ENCODE measurements around the gene YPEL1. TPM values are rescaled to one million over a fixed set of nuclear protein-coding genes. Genes with fewer than 3 reads are reported as not detected.
"Not testable (repeated sequence)": the region's sequence is repeated elsewhere in the genome, so short reads cannot be mapped to it uniquely, and the experiment has no call there.

YPEL1 gene
- total and polyA plus RNA-seq, 8 donors, result 2.4 to 20.9 (median 18.3) TPM

- DNase-seq (no peak), ATAC-seq (no peak)
- no peaks in the 10 kb centered on the region for H3K9me3 ChIP-seq
- no peak overlapping the region for H3K27ac ChIP-seq
- intact Hi-C loops (cut with DNase I), result loop anchor here in 1 of 2 donors (10.0 kb wide), 1 partner anchor 216 kb away; no protein-coding TSS in a partner anchor
- no peaks in the 10 kb centered on the region for H3K36me3 ChIP-seq
- TF ChIP-seq CTCF (IDR thresholded peaks at IDR 0.05), result no peak
- no peaks in the 10 kb centered on the region for H3K27me3 ChIP-seq
- H3K4me1 ChIP-seq, result no peaks in the 10 kb centered on the region
- no peak overlapping the region for H3K4me3 ChIP-seq
Measured at GRCh38 chr22:21719024-21719423, 16.6 kb downstream of the YPEL1 start.

GRCh38 chr22:21718499-21718898 lies 17.1 kb downstream of the YPEL1 start:
- Histone ChIP-seq H3K27me3 (no peaks in the 10 kb centered on the region), H3K27ac (no peak overlapping the region), H3K9me3 (no peaks in the 10 kb centered on the region), H3K36me3 (no peaks in the 10 kb centered on the region), H3K4me3 (no peak overlapping the region), H3K4me1 (peaks cover 0 to 1% of the 10 kb centered on the region in 2 donors)
- intact Hi-C loops (cut with DNase I), result loop anchor here in 1 of 2 donors (10.0 kb wide), 1 partner anchor 216 kb away; no protein-coding TSS in a partner anchor
- DNase-seq (no peak), ATAC-seq (no peak)
- no peak for TF ChIP-seq CTCF (IDR thresholded peaks at IDR 0.05)

GRCh38 chr22:21716395-21717122 lies 19.0 kb downstream of the YPEL1 start:
- H3K36me3 ChIP-seq, H3K9me3 ChIP-seq, H3K4me3 ChIP-seq, H3K27ac ChIP-seq, DNase-seq, H3K27me3 ChIP-seq, ATAC-seq: not testable (repeated sequence)
- H3K4me1 ChIP-seq, result peaks cover 0 to 10% of the 10 kb centered on the region in 2 donors
- intact Hi-C loops (cut with DNase I), result loop anchor here in 1 of 2 donors (10.0 kb wide), 1 partner anchor 218 kb away; no protein-coding TSS in a partner anchor

GRCh38 chr22:21714786-21715185 lies 20.8 kb downstream of the YPEL1 start:
- no peak overlapping the region for H3K27ac ChIP-seq
- no peaks in the 10 kb centered on the region for H3K9me3 ChIP-seq
- TF ChIP-seq CTCF (IDR thresholded peaks at IDR 0.05), result no peak
- peaks cover 0 to 10% of the 10 kb centered on the region in 2 donors for H3K4me1 ChIP-seq
- no peak for ATAC-seq
- intact Hi-C loops (cut with DNase I), result loop anchor here in 1 of 2 donors (10.0 kb wide), 1 partner anchor 220 kb away; no protein-coding TSS in a partner anchor
- no peaks in the 10 kb centered on the region for H3K36me3 ChIP-seq
- no peaks in the 10 kb centered on the region for H3K27me3 ChIP-seq
- DNase-seq, result no peak
- H3K4me3 ChIP-seq, result no peak overlapping the region

GRCh38 chr22:21714059-21714770 lies 21.4 kb downstream of the YPEL1 start:
- TF ChIP-seq CTCF (IDR thresholded peaks at IDR 0.05), result no peak
- Histone ChIP-seq H3K4me1 (peaks cover 0 to 10% of the 10 kb centered on the region in 2 donors), H3K9me3 (no peaks in the 10 kb centered on the region), H3K4me3 (no peak overlapping the region), H3K27ac (no peak overlapping the region), H3K27me3 (no peaks in the 10 kb centered on the region), H3K36me3 (no peaks in the 10 kb centered on the region)
- intact Hi-C loops (cut with DNase I), result loop anchor here in 1 of 2 donors (10.0 kb wide), 1 partner anchor 221 kb away; no protein-coding TSS in a partner anchor
- no peak for DNase-seq
- ATAC-seq, result no peak

Data from left lung (tissue), 10 donors.